Sigmoid colon (tissue), 4 donors: ENCODE measurements around the gene RASGRF2.

Source experiments
- EP300 ChIP-seq, 4 donors: sonication (generic); formaldehyde crosslinking; IDR thresholded peaks; one replicate each; pipeline ENCODE4 v1.6.1; 2017; ENCODE audit warnings: antibody characterized with exemption in 4 of 4
- TF ChIP-seq, protein P1 (sequence below), 4 experiments: fragments of 450-650 bp in 3 of 4; fragments of 200-600 bp in 1 of 4; IDR thresholded peaks; one replicate each; pipeline ENCODE4 v1.5.1; 2016 to 2019; ENCODE audit warnings: antibody characterized with exemption in 4 of 4, mild to moderate bottlenecking in 3 of 4, moderate library complexity in 2 of 4

DNA sequence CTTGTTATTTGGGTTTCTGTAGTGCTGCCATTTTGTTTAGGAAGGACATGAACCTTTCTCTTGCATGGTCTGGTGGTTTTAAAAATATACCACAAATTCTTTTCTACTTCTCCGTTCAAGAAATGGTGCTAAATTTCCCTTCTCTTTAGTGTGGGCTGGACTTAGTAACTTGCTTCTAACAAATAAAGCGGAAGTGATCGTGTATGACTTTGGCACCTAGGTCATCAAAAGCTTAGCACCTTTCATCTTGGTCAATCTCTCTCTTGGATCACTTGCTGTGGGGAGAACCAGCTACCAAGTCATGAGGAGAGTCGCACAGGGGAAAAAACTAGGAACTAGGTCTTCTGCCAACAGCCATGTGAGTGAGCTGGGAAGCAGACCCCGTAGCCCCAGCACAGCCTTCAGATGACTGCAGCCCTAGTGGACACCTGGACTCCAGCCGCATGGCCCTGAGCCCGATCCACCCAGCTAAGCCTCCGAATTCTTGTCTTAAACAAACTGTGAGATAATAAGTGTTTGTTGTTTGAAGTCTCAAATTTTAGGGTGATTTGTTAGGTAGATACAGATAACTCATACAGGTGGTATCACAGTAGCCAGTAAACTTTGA lies 185.3 kb downstream of the RASGRF2 start:
- TF ChIP-seq, protein P1, sequence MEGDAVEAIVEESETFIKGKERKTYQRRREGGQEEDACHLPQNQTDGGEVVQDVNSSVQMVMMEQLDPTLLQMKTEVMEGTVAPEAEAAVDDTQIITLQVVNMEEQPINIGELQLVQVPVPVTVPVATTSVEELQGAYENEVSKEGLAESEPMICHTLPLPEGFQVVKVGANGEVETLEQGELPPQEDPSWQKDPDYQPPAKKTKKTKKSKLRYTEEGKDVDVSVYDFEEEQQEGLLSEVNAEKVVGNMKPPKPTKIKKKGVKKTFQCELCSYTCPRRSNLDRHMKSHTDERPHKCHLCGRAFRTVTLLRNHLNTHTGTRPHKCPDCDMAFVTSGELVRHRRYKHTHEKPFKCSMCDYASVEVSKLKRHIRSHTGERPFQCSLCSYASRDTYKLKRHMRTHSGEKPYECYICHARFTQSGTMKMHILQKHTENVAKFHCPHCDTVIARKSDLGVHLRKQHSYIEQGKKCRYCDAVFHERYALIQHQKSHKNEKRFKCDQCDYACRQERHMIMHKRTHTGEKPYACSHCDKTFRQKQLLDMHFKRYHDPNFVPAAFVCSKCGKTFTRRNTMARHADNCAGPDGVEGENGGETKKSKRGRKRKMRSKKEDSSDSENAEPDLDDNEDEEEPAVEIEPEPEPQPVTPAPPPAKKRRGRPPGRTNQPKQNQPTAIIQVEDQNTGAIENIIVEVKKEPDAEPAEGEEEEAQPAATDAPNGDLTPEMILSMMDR (IDR thresholded peaks at IDR 0.05) = no peak
- no peak for TF ChIP-seq EP300 (IDR thresholded peaks at IDR 0.05)
